Heart left ventricle (tissue), 16 donors: ENCODE data around the gene HERC5. TPM values are rescaled to one million over a fixed set of nuclear protein-coding genes. Genes with fewer than 3 reads are reported as not detected.
"Not testable (repeated sequence)": the region's sequence is repeated elsewhere in the genome, so short reads cannot be mapped to it uniquely, and the experiment has no call there.

Experiments
- ATAC-seq, 4 donors: fragments of 200-7000 bp; cut with Tn5 transposase; one replicate each; pipeline ENCODE4 v1.9.1; 2020 to 2022; ENCODE audit warnings: moderate library complexity in 4 of 4, mild to moderate bottlenecking in 3 of 4, moderate number of reproducible peaks in 1 of 4
- DNase-seq, 5 donors: peaks; one replicate each; pipeline ENCODE4 v3.0.0-alpha.2; 2020
- H3K27ac ChIP-seq, 12 donors: fragments of 200-600 bp; sonication (generic) in 4 of 12; one replicate each; pipeline versions ENCODE4 v1.5.0 to v1.8.0; 2016 to 2022; ENCODE audit warnings: mild to moderate bottlenecking in 2 of 12
- H3K27me3 ChIP-seq, 9 donors: fragments of 200-600 bp; sonication (generic) in 2 of 9; one replicate each; pipeline versions ENCODE4 v1.5.1 to v1.8.0; 2016 to 2022; ENCODE audit warnings: mild to moderate bottlenecking in 3 of 9
- H3K36me3 ChIP-seq, 9 donors: fragments of 200-600 bp; sonication (generic) in 2 of 9; one replicate each; pipeline versions ENCODE4 v1.5.0 to v1.8.0; 2018 to 2022; ENCODE audit warnings: mild to moderate bottlenecking in 2 of 9
- H3K4me1 ChIP-seq, 12 donors: fragments of 200-600 bp; sonication (generic) in 4 of 12; one replicate each; pipeline versions ENCODE4 v1.5.0 to v1.8.0; 2016 to 2022; ENCODE audit warnings: mild to moderate bottlenecking in 3 of 12
- H3K4me3 ChIP-seq, 12 donors: fragments of 200-600 bp; sonication (generic) in 4 of 12; one replicate each; pipeline versions ENCODE4 v1.5.0 to v1.8.0; 2017 to 2022; ENCODE audit warnings: mild to moderate bottlenecking in 9 of 12, moderate library complexity in 4 of 12
- H3K9me3 ChIP-seq, 12 donors: fragments of 200-600 bp; sonication (generic) in 4 of 12; one replicate each; pipeline versions ENCODE4 v1.5.0 to v1.8.0; 2016 to 2022; ENCODE audit warnings: mild to moderate bottlenecking in 1 of 12
- CTCF ChIP-seq, 12 donors: fragments of 200-600 bp; sonication (generic) in 4 of 12; IDR thresholded peaks; one replicate each; pipeline versions ENCODE4 v1.5.0 to v1.8.0; 2018 to 2022; ENCODE audit warnings: antibody characterized with exemption in 12 of 12, mild to moderate bottlenecking in 5 of 12
- POLR2A ChIP-seq, 2 donors: fragments of 450-650 bp; IDR thresholded peaks; one replicate each; pipeline ENCODE4 v1.6.1; 2017; ENCODE audit warnings: antibody characterized with exemption in 2 of 2, mild to moderate bottlenecking in 2 of 2, moderate library complexity in 2 of 2
- WGBS, 4 donors: extraction: QIAGEN DNeasy Blood & Tissue Kit in 2 of 4; methylation state at CpG; one replicate each; pipeline versions ENCODE4 v1.1.5 to v1.1.7; 2013 to 2018; 5-methylcytosine and 5-hydroxymethylcytosine counted together
- intact Hi-C, 10 donors: fragments of 100-400 bp; cut with DNase I; formaldehyde crosslinking; loops; one replicate each; pipeline versions ENCODE4 v1.11.1 to v1.14.2; 2022
- polyA plus RNA-seq, 2 donors: library from polyadenylated mRNA; stranded (reverse); fragments of 200-250 nt; gene quantifications; one replicate each; pipeline ENCODE4 v1.2.3, GENCODE V29; 2013
- total RNA-seq, 9 donors: library from RNA; depleted of rRNA in 2 of 9; stranded (reverse); fragments of >200 nt in 2 of 9; fragmentation: NEBNext Ultra II Directional in 3 of 9; extraction: Animal tissue kit (Norgen Biotek cat#: 25700) in 3 of 9; gene quantifications; one replicate each; pipeline versions ENCODE4 v1.1.0 to v1.2.4, GENCODE V29; 2016 to 2023
- donor health status: ischemic (EF 13 %, LVEDD 7.1; RV severe dilation, severe dysfunction).
- donor health status: healthy with polysubstance abuse.
- donor health status: DM: no; HTN: yes; CAD: no.
- donor health status: DM: no; HTN: no; CAD: no.
- donor health status: ischemic (EF 25% LVEDD 6.9; RV normal size, moderate dysfunction).
- donor health status: ischemic (EF 25% LVEDD 5.7; RV mildly dilated, moderate dysfunction).
- donor health status: healthy.
- donor health status: DM: yes; HTN: yes; CAD: no.
- donor health status: ischemic (EF 35%, LVEDD 5.7; RV mildly dilated, moderate dysfunction).
- donor health status: nonischemic (EF 11% LVEDD 7.7; RV severe dilation, severe dysfunction).
- donor health status: DM: yes; HTN: yes; CAD: no.
- donor health status: PGD.
- donor health status: ischemic (EF 29% LVEDD 5.4; RV normal size, mild dysfunction).
- donor health status: nonischemic (EF 23%, LVEDD 6.1; RV moderate dilation, normal function).

The HERC5 gene
- total and polyA plus RNA-seq, 11 donors: 0.88 to 5.5 (median 2.0) TPM

- Histone ChIP-seq H3K36me3 (peaks cover 0 to 77% (median 24%) of the 10 kb centered on the region in 9 donors), H3K27ac (no peak overlapping the region), H3K27me3 (no peaks in the 10 kb centered on the region), H3K4me3 (no peak overlapping the region), H3K9me3 (no peaks in the 10 kb centered on the region), H3K4me1 (peaks cover 0 to 2% (median 0%) of the 10 kb centered on the region in 12 donors)
- intact Hi-C loops: no loop called here
- no peak for TF ChIP-seq POLR2A (IDR thresholded peaks at IDR 0.05)
- WGBS, 4 donors: 77 to 89% (median 83%) methylated on average over 5 of the region's 5 CpGs
- DNase-seq: no peak
- no peak for ATAC-seq
Observed at GRCh38 chr4:88419874-88420273, 37.0 kb upstream of the HERC5 start.

- peaks cover 0 to 77% (median 30%) of the 10 kb centered on the region in 9 donors for H3K36me3 ChIP-seq
- H3K9me3 ChIP-seq: no peaks in the 10 kb centered on the region
- H3K27ac ChIP-seq: no peak overlapping the region
- H3K4me3 ChIP-seq: no peak overlapping the region
- WGBS, 4 donors: 96 to 100% (median 97%) methylated on average over 1 of the region's 1 CpG
- no peaks in the 10 kb centered on the region for H3K27me3 ChIP-seq
- no peak for DNase-seq
- TF ChIP-seq CTCF (IDR thresholded peaks at IDR 0.05): no peak
- no peak for TF ChIP-seq POLR2A (IDR thresholded peaks at IDR 0.05)
- intact Hi-C loops: no loop called here
- ATAC-seq: no peak
- no peaks in the 10 kb centered on the region for H3K4me1 ChIP-seq
Observed at GRCh38 chr4:88420844-88421243, 36.1 kb upstream of the HERC5 start.

- Histone ChIP-seq H3K27ac (no peak overlapping the region), H3K27me3 (no peaks in the 10 kb centered on the region), H3K4me3 (no peak overlapping the region), H3K36me3 (peaks cover 0 to 81% (median 27%) of the 10 kb centered on the region in 9 donors), H3K9me3 (no peaks in the 10 kb centered on the region), H3K4me1 (no peaks in the 10 kb centered on the region)
- ATAC-seq: no peak
- TF ChIP-seq CTCF (IDR thresholded peaks at IDR 0.05): no peak
- no peak for TF ChIP-seq POLR2A (IDR thresholded peaks at IDR 0.05)
- intact Hi-C loops: no loop called here
- no peak for DNase-seq
- WGBS, 4 donors: 82 to 91% (median 86%) methylated on average over 2 of the region's 2 CpGs
Observed at GRCh38 chr4:88422403-88422802, 34.5 kb upstream of the HERC5 start.

- 49 to 71% (median 57%) methylated on average over 1 of the region's 1 CpG for WGBS, 4 donors
- ATAC-seq: no peak
- Histone ChIP-seq H3K27me3 (no peaks in the 10 kb centered on the region), H3K9me3 (peaks cover 0 to 10% (median 0%) of the 10 kb centered on the region in 12 donors), H3K4me1 (no peaks in the 10 kb centered on the region), H3K4me3 (no peak overlapping the region), H3K27ac (no peak overlapping the region), H3K36me3 (peaks cover 0 to 95% (median 57%) of the 10 kb centered on the region in 9 donors)
- intact Hi-C loops: no loop called here
- no peak for DNase-seq
- no peak for TF ChIP-seq POLR2A (IDR thresholded peaks at IDR 0.05)
Observed at GRCh38 chr4:88429401-88429800, 27.5 kb upstream of the HERC5 start.

- 93 to 98% (median 97%) methylated on average over 1 of the region's 1 CpG for WGBS, 4 donors
- TF ChIP-seq POLR2A (IDR thresholded peaks at IDR 0.05): no peak
- TF ChIP-seq CTCF (IDR thresholded peaks at IDR 0.05): no peak
- H3K9me3 ChIP-seq: peaks cover 0 to 10% (median 0%) of the 10 kb centered on the region in 12 donors
- ATAC-seq (no peak), DNase-seq (no peak)
- peaks cover 0 to 100% (median 71%) of the 10 kb centered on the region in 9 donors for H3K36me3 ChIP-seq
- H3K27ac ChIP-seq: no peak overlapping the region
- intact Hi-C loops: no loop called here
- H3K4me1 ChIP-seq: no peaks in the 10 kb centered on the region
- no peak overlapping the region for H3K4me3 ChIP-seq
- no peaks in the 10 kb centered on the region for H3K27me3 ChIP-seq
Observed at GRCh38 chr4:88435987-88436693, 20.8 kb upstream of the HERC5 start.

- peaks cover 0 to 100% (median 74%) of the 10 kb centered on the region in 9 donors for H3K36me3 ChIP-seq
- 96 to 99% (median 98%) methylated on average over 4 of the region's 4 CpGs for WGBS, 4 donors
- H3K27ac ChIP-seq, H3K4me1 ChIP-seq, H3K27me3 ChIP-seq, H3K4me3 ChIP-seq, H3K9me3 ChIP-seq, intact Hi-C loops, ATAC-seq, DNase-seq: not testable (repeated sequence)
Observed at GRCh38 chr4:88437873-88438272, 19.0 kb upstream of the HERC5 start.
